ENCODE data around the gene LMCD1. TPM values are rescaled to one million over a fixed set of nuclear protein-coding genes. Genes with fewer than 3 reads are reported as not detected.

LMCD1 gene
- total and polyA plus RNA-seq, 2 of the 8 experiments (the other 6 are each of a cell fraction or from before 2014, with no cell fraction given) = 12.3 to 26.5 TPM

- FAIRE-seq (no peak), DNase-seq (ENCODE audit: low read depth in 1 of 2, low spot score in 2 of 2) (no peak)
- no peak overlapping the region for H2BK15ac ChIP-seq (ENCODE audit: low read length)
- H3K27ac ChIP-seq (ENCODE audit: low read depth, low read length) = no peak overlapping the region
- H3K23ac ChIP-seq (ENCODE audit: insufficient read length) = no peak overlapping the region
- no peak overlapping the region for H3K9ac ChIP-seq (replicated peaks in 1 of 4; ENCODE audit: extremely low read depth in 1 of 4, low read depth in 3 of 4, low read length in 3 of 4)
- H3K4me2 ChIP-seq (ENCODE audit: insufficient read depth in 1 of 2, low read depth in 2 of 2, low read length in 2 of 2) = no peak overlapping the region
- 90% methylated on average over 2 of the region's 2 CpGs; no CpG with 5 or more reads in 1 of the 2 experiments for WGBS, 2 experiments (ENCODE audit: extremely low coverage in 1 of 2, insufficient coverage in 1 of 2, insufficient read length in 1 of 2, insufficient replicate concordance in 2 of 2, low coverage in 1 of 2, low lambda C conversion rate in 2 of 2, missing lambda C conversion rate in 1 of 2)
- POLR2A ChIA-PET (ENCODE audit: partially characterized antibody) = no interaction called here
- H3K14ac ChIP-seq (ENCODE audit: insufficient read length) = no peak overlapping the region
- no peaks in the 10 kb centered on the region for H4K20me1 ChIP-seq (replicated peaks in 1 of 2; ENCODE audit: control insufficient read depth in 1 of 2, insufficient read depth in 2 of 2, low read length in 2 of 2)
- no peak overlapping the region for H4K91ac ChIP-seq (replicated peaks; ENCODE audit: insufficient read length, low read length)
- H3K79me2 ChIP-seq (ENCODE audit: control insufficient read depth in 1 of 2, insufficient read depth in 2 of 2, low read length in 2 of 2) = no peaks in the 10 kb centered on the region
- peaks cover 0 to 7% (median 0%) of the 10 kb centered on the region in 4 experiments; a peak in 1 of 8 replicates for H3K36me3 ChIP-seq (ENCODE audit: control insufficient read depth in 2 of 4, insufficient read depth in 4 of 4, low read length in 3 of 4)
- H3K9me3 ChIP-seq (ENCODE audit: insufficient read depth in 2 of 2, low read depth in 1 of 2, low read length in 1 of 2) = no peaks in the 10 kb centered on the region; a peak in 1 of 4 replicates
- H3K79me1 ChIP-seq (ENCODE audit: low read depth, low read length) = no peaks in the 10 kb centered on the region
- H2BK12ac ChIP-seq (ENCODE audit: low read depth, low read length) = no peak overlapping the region
- H3K27me3 ChIP-seq (replicated peaks in 1 of 4; ENCODE audit: control insufficient read depth in 3 of 4, extremely low read depth in 1 of 4, insufficient read depth in 3 of 4, low read length in 3 of 4) = no peaks in the 10 kb centered on the region
- no peak overlapping the region for H3K4ac ChIP-seq (replicated peaks; ENCODE audit: insufficient read length, low read depth, low read length)
- H3K4me1 ChIP-seq (replicated peaks in 1 of 4; ENCODE audit: control insufficient read depth in 3 of 4, insufficient read depth in 4 of 4, low read length in 3 of 4) = peaks cover 0 to 10% (median 4%) of the 10 kb centered on the region in 4 experiments; a peak in 3 of 7 replicates
- H2BK20ac ChIP-seq (ENCODE audit: low read length) = no peak overlapping the region
- H2BK5ac ChIP-seq (ENCODE audit: low read depth, low read length) = no peak overlapping the region
- H4K5ac ChIP-seq (ENCODE audit: insufficient read length, low read depth, low read length) = no peak overlapping the region
- no peak overlapping the region for H2AFZ ChIP-seq (ENCODE audit: low read length)
- no peak overlapping the region for H3K4me3 ChIP-seq (ENCODE audit: extremely low read depth in 1 of 4, insufficient read depth in 2 of 4, low read depth in 3 of 4, low read length in 4 of 4)
- H2AK5ac ChIP-seq (ENCODE audit: low read depth, low read length) = no peak overlapping the region
- H3K18ac ChIP-seq (ENCODE audit: extremely low read depth, low read length) = no peak overlapping the region
- H4K8ac ChIP-seq (ENCODE audit: extremely low read depth, insufficient read depth, low read length) = no peak overlapping the region
- no peaks in the 10 kb centered on the region; the same call in 1 of the 2 replicates for H3K23me2 ChIP-seq (ENCODE audit: low read depth, low read length)
- CTCF ChIA-PET (ENCODE audit: partially characterized antibody) = no interaction called here
- H3K56ac ChIP-seq (replicated peaks; ENCODE audit: insufficient read length, low read depth, low read length) = no peak overlapping the region
- no peak overlapping the region for H2BK120ac ChIP-seq (replicated peaks; ENCODE audit: low read depth, low read length)
- no peak for TF ChIP-seq PHF8 (conservative IDR thresholded peaks at IDR 0.05; ENCODE audit: low read depth, low read length)
- TF ChIP-seq SAP30 (IDR thresholded peaks at IDR 0.05; ENCODE audit: insufficient read depth, insufficient replicate concordance, low read length) = no peak
- TF ChIP-seq SP4 (IDR thresholded peaks at IDR 0.05; ENCODE audit: low read length) = no peak
- no peak for TF ChIP-seq E2F6 (IDR thresholded peaks at IDR 0.05)
- no peak for TF ChIP-seq CTCF (IDR thresholded peaks at IDR 0.05; ENCODE audit: control extremely low read depth in 1 of 3, insufficient read depth in 1 of 3, low read depth in 1 of 3, low read length in 3 of 3)
- no peak for TF ChIP-seq SIRT6 (IDR thresholded peaks at IDR 0.05; ENCODE audit: low read length)
- no peak for TF ChIP-seq EZH2 (IDR thresholded peaks at IDR 0.05; ENCODE audit: low read depth, low read length, severe bottlenecking)
Observed at GRCh38 chr3:8516783-8517182, 15.2 kb downstream of the LMCD1 start.

Data from H1 (cell line).